Skin of body (tissue), 2 donors: Measurements from ENCODE around the gene SPTSSA. TPM values are rescaled to one million over a fixed set of nuclear protein-coding genes. Genes with fewer than 3 reads are reported as not detected.
A peak's percentile ranks its signal among the peaks of the same experiment; 100 is the strongest.
"Not testable (repeated sequence)": the region's sequence is repeated elsewhere in the genome, so short reads cannot be mapped to it uniquely, and the experiment has no call there.

Source experiments
- DNase-seq: peaks from one replicate; lab custom pipeline; 2025; lab: John Stamatoyannopoulos, UW
- total RNA-seq: library from RNA; depleted of rRNA; stranded (reverse); fragments of >200 nt; gene quantifications from one replicate; pipeline ENCODE4 v1.2.3, GENCODE V29; 2014

The SPTSSA gene, protein sequence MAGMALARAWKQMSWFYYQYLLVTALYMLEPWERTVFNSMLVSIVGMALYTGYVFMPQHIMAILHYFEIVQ
- 21.4 TPM for total RNA-seq

- DNase-seq = peak; percentile 78
These were observed at the start of gene SPTSSA for GRCh38 chr14:34462132-34462893. SPTSSA (minus strand) TSS chr14:34462240; CDS start chr14:34462207, 33 bp downstream.

DNA sequence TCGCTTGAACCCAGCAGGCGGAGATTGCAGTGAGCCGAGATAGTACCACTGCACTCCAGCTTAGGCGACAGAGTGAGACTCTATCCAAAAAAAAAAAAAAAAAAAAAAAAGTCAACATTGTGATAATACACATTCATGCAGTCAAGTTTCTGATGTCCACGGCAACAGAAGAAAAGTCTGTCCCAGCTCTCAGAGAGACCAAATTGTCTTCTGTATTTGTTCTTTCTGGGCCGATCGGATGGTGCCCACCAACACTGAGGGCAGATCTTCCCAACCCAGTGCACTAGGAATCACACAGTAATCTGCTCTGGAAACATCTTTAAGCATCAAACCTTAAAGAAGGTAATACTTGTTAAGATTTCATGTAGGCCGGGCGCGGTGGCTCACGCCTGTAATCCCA is 45.8 kb upstream of the SPTSSA start:
- no peak for DNase-seq

GRCh38 chr14:34507459-34507858 is 45.4 kb upstream of the SPTSSA start:
- DNase-seq = no peak

DNA sequence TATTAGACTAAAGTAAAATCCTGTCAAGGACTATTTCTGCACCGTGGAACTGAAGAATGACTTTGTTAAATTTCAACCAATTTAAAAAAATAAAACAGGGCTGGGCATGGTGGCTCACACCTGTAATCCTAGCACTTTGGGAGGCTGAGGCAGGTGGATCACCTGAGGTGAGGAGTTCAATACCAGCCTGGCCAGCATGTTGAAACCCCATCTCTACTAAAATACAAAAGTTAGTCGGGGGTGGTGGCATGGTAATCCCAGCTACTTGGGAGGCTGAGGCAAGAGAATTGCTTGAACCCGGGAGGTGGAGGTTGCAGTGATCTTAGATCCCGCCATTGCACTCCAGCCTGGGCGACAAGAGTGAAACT is 43.1 kb upstream of the SPTSSA start:
- DNase-seq = not testable (repeated sequence)

DNA sequence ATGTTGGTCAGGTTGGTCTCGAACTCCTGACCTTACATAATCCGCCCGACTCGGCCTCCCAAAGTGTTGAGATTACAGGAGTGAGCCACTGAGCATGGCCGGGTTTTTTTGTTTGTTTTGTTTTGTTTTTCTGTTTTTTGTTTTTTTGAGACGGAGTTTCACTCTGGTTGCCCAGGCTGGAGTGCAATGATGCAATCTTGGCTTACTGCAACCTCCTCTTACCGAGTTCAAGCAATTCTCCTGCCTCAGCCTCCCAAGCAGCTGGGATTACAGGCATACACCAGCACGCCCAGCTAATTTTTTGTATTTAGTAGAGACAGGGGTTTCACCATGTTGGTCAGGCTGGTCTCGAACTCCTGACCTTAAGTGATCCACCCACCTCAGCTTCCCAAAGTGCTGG is 42.0 kb upstream of the SPTSSA start:
- DNase-seq = not testable (repeated sequence)

GRCh38 chr14:34502545-34503225 is 40.6 kb upstream of the SPTSSA start:
- DNase-seq = no peak

DNA sequence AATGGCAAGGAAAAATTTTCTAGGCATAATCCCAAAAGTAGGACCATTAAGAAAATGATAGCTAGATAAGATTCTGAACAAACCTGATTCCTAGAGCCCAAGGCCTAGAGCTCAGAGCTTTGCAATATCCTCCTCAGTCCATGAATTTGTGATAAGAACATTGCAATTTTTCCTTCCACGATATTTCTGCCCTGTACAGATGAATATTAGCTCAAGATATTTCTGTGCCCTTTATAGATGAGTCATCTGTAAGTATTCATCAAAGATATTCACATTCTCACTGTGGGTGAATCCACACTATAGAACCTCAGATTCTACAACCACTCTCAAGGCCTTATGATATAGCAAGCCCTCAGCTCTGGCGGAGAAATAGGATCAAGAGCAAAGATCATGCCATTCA is 40.0 kb upstream of the SPTSSA start:
- no peak for DNase-seq

DNA sequence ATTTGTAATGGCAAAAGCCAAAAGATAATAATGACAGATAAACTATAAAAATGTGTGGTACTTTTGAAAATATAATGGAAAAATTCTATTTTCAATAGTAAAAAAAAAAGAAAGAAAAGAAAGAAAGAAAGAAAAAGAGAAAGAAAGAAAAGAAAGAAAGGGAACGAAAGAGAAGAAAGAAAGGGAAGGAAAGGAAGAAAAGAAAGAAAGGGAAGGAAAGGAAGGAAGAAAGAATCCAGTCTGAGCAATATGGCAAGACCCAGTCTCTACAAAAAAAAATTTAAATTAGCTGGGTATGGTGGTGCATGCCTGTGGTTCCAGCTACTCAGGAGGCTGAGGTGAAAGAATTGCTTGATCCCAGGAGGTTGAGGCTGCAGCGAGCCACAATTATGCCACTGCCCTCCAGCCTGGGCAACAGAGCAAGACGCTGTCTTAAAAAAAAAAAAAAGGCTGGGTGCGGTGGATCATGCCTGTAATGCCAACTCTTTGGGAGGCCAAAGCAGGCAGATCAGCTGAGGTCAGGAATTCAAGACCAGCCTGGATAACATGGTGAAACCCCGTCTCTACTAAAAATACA is 39.1 kb upstream of the SPTSSA start:
- no peak for DNase-seq

DNA sequence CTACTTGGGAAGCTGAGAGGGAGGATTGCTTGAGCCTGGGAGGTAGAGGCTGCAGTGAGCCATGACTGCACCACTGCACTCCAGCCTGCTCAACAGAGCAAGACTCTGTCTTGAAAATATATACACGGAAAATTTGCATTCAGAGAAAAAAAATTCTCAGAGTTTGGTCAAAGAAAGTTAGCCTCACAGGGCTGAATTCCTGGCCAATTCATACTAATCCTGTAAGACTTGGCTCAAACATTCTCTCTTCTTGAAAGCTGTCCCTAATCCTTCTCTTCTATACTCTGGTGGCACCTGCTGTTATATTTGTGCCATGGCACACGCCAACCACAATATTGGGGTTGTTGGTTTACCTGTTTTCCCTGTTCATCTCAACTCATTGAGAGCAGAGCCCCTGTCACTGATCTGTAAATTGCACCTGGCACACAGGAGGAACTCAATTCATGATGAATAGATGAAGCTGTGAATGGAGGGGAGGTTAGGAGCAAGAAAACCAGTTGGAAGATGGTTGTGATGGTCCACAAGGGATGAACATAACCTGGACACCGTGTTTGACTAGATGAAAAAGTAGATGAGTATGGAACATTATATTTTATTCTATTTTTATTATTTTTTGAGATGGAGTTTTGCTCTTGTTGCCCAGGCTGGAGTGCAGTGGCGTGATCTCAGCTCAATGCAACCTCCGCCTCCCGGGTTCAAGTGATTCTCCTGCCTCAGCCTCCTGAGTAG is 36.8 kb upstream of the SPTSSA start:
- no peak for DNase-seq

- peak; percentile 75 for DNase-seq
These were observed 34.9 kb upstream of the SPTSSA start for GRCh38 chr14:34496679-34497513.

DNA sequence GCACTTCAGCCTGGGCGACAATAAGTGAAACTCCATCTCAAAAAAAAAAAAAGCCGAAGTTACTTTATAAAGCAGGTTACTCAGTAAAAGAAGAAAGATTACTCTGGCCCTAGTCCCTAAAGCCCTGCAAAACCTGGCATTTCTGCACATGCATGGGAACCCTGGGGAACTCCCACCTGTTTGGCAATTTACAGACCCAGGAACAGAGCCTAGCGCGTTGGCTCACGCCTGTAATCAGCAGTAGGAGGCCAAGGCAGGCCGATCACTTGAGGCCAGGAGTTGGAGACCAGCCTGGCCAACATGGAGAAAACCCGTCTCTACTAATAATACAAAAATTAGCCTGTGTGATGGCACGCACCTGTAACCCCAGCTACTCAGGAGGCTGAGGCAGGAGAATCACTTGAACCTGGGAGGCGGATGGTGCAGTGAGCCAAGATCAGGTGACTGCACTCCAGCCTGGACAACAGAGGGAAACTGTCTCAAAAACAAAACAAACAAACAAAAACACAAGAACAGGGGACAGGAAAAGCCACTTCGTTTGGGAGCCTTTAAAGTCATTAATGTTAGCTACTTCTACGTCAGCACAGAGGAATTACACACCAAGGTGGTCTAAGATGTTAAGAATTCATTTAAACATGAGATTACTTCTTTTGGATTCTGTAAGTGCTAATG is 34.1 kb upstream of the SPTSSA start:
- no peak for DNase-seq

- DNase-seq = no peak
These were observed 27.3 kb upstream of the SPTSSA start for GRCh38 chr14:34489324-34489723.

DNA sequence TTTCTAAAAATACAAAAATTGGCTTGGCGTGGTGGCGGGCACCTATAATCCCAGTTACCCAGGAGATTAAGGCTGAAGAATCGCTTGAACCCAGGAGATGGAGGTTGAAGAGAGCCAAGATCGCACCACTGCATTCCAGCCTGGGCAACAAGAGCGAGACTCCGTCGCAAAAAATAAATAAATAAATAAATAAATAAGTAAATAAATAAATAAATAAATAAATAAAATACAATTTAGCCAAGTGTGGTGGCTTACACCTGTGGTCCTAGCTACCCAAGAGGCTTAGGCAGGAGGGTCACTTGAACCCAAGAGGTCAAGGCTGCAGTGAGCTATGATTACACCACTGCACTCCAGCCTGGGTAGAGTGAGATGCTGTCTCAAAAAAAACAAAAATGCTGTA is 26.5 kb upstream of the SPTSSA start:
- DNase-seq = no peak

- DNase-seq = no peak
These were observed 22.7 kb upstream of the SPTSSA start for GRCh38 chr14:34484726-34485125.

DNA sequence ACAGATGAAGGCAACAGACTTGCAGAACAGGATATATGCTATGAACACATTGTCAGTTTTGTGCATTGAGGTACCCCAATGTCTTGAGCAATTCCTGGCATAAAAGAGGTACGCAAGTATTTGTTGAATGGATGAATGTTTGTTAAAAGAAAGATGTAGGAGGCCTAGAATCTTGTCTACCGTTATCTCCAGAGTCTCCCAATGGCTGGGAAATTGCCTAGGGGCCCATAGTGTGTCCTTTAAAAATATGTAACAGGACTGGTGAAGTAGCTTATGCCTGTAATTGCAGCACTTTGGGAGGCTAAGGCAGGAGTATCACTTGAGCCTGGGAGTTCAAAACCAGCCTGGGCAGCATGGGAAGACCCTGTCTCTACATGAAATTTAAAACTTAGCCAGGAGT is 20.4 kb upstream of the SPTSSA start:
- DNase-seq = no peak

DNA sequence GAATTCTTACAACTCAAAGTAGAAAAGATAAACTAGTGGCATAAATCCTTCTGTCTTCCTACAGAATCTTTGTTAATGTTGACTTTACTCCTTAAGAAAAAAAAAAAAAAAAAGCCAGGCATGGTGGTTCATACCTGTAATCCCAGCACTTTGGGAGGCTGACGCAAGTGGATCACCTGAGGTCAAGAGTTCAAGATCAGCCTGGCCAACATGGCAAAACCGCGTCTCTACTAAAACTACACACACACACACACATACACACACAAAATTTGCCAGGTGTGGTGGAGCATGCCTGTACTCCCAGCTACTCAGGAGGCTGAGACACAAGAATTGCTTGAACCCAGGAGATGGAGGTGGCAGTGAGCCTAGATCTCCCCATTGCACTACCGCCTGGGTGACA is 17.7 kb upstream of the SPTSSA start:
- no peak for DNase-seq

GRCh38 chr14:34478261-34478660 is 16.2 kb upstream of the SPTSSA start:
- no peak for DNase-seq

DNA sequence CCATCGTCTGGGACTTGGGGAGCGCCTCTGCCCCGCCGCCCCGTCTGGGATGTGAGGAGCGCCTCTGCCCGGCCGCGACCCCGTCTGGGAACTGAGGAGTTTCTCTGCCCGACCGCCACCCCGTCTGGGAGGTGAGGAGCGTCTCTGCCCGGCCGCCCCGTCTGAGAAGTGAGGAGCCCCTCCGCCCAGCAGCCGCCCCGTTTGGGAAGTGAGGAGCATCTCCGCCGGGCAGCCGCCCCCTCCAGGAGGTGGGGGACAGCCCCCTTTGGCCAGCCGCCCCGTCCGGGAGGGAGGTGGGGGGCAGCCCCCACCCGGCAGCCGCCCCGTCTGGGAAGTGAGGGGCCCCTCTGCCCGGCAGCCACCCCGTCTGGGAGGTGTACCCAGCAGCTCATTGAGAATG is 14.0 kb upstream of the SPTSSA start:
- DNase-seq = not testable (repeated sequence)

GRCh38 chr14:34475163-34475562 is 13.1 kb upstream of the SPTSSA start:
- no peak for DNase-seq

- no peak for DNase-seq
These were observed 12.2 kb upstream of the SPTSSA start for GRCh38 chr14:34474187-34474679.
